Right atrium auricular region (tissue), 2 donors: ENCODE data around the gene ARHGAP26. TPM values are rescaled to one million over a fixed set of nuclear protein-coding genes. Genes with fewer than 3 reads are reported as not detected.

Experiments
- DNase-seq: peaks from one replicate; pipeline ENCODE4 v3.0.0-alpha.2; 2019; ENCODE audit warnings: low spot score
- H3K27ac ChIP-seq, 2 donors: fragments of 200-600 bp; sonication (generic); 1 replicate in 1 of 2; 2 replicates in 1 of 2; pipeline ENCODE4 v1.5.1; 2016 to 2019
- H3K27me3 ChIP-seq, 2 donors: fragments of 200-600 bp; sonication (generic); one replicate each; pipeline versions ENCODE4 v1.5.1 to v1.6.0; 2017 to 2019
- H3K36me3 ChIP-seq: fragments of 200-600 bp; sonication (generic); one replicate; pipeline ENCODE4 v1.5.1; 2016
- H3K4me1 ChIP-seq, 2 donors: fragments of 200-600 bp; sonication (generic); one replicate each; pipeline versions ENCODE4 v1.5.1 to v1.6.0; 2017 to 2019
- H3K4me3 ChIP-seq, 2 donors: fragments of 200-600 bp; sonication (generic); 1 replicate in 1 of 2; 2 replicates in 1 of 2; pipeline ENCODE4 v1.5.1; 2017 to 2019; ENCODE audit warnings: mild to moderate bottlenecking in 1 of 2, moderate library complexity in 1 of 2
- H3K9me3 ChIP-seq, 2 donors: fragments of 200-600 bp; sonication (generic); one replicate each; pipeline ENCODE4 v1.5.1; 2019
- total RNA-seq, 2 donors: library from RNA; depleted of rRNA; stranded (reverse); fragments of >200 nt; gene quantifications; one replicate each; pipeline ENCODE4 v1.1.0, GENCODE V29; 2016
- TF ChIP-seq, protein P1 (sequence below), 2 donors: fragments of 200-600 bp; sonication (generic); IDR thresholded peaks; one replicate each; pipeline ENCODE4 v1.5.1; 2019; ENCODE audit warnings: antibody characterized with exemption in 2 of 2

ARHGAP26 gene
- total RNA-seq, 2 donors from 2014 or later, result 29.8 to 31.6 TPM

DNA sequence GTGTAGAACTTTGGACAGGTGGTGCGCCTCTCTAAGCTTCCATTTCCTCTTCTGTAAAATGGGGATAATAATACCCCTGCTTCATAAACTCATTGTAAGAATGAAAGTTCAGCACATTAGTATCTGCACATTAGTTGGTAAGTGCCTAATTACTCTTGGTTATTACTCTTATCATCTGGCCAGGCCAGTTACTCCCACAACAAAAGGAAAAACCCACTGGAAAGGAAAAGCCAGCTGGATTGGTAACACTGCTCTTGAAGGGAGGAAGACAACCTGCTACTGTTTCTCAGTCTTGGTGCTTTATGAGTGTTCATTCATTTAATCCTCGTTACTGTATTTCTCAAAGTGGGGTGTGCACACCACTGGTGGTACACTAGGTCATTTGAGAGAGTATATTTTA lies 251.4 kb downstream of the ARHGAP26 start:
- TF ChIP-seq, protein P1, sequence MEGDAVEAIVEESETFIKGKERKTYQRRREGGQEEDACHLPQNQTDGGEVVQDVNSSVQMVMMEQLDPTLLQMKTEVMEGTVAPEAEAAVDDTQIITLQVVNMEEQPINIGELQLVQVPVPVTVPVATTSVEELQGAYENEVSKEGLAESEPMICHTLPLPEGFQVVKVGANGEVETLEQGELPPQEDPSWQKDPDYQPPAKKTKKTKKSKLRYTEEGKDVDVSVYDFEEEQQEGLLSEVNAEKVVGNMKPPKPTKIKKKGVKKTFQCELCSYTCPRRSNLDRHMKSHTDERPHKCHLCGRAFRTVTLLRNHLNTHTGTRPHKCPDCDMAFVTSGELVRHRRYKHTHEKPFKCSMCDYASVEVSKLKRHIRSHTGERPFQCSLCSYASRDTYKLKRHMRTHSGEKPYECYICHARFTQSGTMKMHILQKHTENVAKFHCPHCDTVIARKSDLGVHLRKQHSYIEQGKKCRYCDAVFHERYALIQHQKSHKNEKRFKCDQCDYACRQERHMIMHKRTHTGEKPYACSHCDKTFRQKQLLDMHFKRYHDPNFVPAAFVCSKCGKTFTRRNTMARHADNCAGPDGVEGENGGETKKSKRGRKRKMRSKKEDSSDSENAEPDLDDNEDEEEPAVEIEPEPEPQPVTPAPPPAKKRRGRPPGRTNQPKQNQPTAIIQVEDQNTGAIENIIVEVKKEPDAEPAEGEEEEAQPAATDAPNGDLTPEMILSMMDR (IDR thresholded peaks at IDR 0.05), result no peak
- no peaks in the 10 kb centered on the region for H3K27me3 ChIP-seq
- peaks cover 0 to 47% of the 10 kb centered on the region in 2 donors for H3K4me1 ChIP-seq
- no peak overlapping the region for H3K4me3 ChIP-seq
- H3K36me3 ChIP-seq, result no peaks in the 10 kb centered on the region
- no peaks in the 10 kb centered on the region for H3K9me3 ChIP-seq
- DNase-seq, result no peak
- no peak overlapping the region for H3K27ac ChIP-seq

DNA sequence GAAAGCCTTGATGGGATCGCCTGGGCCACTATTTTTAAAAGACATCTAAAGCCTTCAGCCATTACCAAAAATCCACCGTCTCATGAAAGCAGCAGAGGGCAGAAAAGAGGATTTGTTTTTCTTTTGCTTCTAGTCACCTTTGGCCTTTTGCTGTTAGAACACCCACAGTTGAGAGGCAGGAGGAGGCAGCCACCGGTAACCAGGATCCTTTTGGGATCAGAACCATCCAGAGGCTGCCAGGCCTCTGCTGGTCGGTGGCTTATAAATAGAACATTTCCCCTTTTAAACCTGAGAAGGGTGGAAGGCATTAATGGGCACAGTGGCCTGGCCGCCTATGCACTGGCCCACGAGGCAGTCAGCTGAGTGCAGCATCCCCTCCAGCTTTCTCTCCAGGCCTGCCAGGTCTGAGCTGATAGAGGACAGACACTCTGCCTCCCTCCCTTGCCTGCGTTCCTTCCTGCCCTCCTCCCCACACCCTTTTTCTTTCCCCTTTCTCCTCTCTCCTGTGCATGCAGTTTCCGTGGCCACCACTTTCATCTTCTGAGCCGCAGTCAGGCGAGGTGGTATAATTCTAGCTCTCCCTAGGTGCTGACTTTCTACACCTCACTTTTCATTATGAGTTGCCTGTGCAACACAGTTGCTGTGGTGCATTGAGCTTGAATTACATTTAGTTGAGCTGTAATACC lies 253.4 kb downstream of the ARHGAP26 start:
- Histone ChIP-seq H3K36me3 (no peaks in the 10 kb centered on the region), H3K4me3 (no peak overlapping the region), H3K27ac (peak overlapping the region; percentile 66 to 73), H3K27me3 (no peaks in the 10 kb centered on the region), H3K9me3 (no peaks in the 10 kb centered on the region), H3K4me1 (peaks cover 0 to 49% of the 10 kb centered on the region in 2 donors)
- TF ChIP-seq, protein P1 (IDR thresholded peaks at IDR 0.05), result peak in 1 of 2 donors; percentile 11
- DNase-seq, result no peak

DNA sequence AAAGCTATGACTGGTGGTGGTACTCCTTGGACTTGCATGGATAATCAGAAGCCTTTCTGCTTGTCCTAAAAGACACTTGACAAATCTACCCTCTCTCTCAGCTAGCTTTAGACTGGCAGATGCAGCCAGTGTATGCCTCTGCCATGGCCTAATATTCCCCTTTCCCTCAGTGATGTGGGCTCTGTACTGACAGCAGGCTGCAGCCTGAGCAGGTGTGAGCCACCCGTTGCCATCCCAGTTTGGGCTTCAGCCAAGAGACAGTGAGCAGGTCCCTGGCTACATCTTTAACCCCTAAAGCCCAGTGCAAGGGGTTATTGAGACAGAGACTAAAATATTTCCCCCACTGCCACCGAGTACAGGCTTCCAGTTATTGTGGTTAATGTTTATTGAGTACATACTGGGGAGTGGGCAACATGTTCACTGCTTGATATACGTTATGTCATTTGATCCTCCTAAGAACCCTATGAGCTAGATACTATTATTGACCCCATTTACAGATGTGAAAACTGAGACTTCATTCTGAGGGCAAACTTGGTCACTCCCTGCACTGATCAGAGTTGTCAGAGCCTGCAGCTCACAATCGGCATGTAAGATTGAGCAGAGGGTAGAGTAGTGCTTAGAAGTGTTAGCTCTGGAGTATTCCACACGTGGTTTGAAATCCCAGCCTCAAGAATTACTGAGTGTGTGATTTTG lies 254.2 kb downstream of the ARHGAP26 start:
- H3K4me1 ChIP-seq, result peaks cover 0 to 42% of the 10 kb centered on the region in 2 donors
- TF ChIP-seq, protein P1 (IDR thresholded peaks at IDR 0.05), result no peak
- H3K9me3 ChIP-seq, result no peaks in the 10 kb centered on the region
- no peak for DNase-seq
- H3K4me3 ChIP-seq, result no peak overlapping the region
- peak overlapping the region; percentile 37 to 73 for H3K27ac ChIP-seq
- H3K27me3 ChIP-seq, result no peaks in the 10 kb centered on the region
- H3K36me3 ChIP-seq, result no peaks in the 10 kb centered on the region

DNA sequence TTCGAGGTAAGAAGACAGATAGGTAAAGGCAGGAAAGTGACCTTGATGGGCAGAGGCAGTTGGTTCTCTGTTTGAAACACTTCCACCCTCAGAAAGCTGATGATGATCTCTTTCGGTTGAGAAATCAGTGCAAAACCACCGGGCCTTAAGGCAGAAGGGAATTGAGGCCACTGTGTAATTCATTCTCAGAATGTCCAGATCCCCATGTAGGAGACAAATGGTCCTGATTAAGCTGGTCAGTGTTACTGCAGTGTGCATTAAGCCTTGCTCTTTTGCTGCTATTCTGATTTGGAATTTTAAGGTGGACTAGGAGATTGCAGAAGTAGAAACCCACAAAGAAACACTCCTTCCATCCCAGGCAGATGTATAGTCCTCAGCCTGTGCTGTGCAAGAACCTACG lies 255.2 kb downstream of the ARHGAP26 start:
- peaks cover 0 to 39% of the 10 kb centered on the region in 2 donors for H3K4me1 ChIP-seq
- H3K4me3 ChIP-seq, result no peak overlapping the region
- no peaks in the 10 kb centered on the region for H3K9me3 ChIP-seq
- no peaks in the 10 kb centered on the region for H3K36me3 ChIP-seq
- DNase-seq, result no peak
- TF ChIP-seq, protein P1 (IDR thresholded peaks at IDR 0.05), result no peak
- no peaks in the 10 kb centered on the region for H3K27me3 ChIP-seq
- peak overlapping the region; percentile 41 to 73 for H3K27ac ChIP-seq

DNA sequence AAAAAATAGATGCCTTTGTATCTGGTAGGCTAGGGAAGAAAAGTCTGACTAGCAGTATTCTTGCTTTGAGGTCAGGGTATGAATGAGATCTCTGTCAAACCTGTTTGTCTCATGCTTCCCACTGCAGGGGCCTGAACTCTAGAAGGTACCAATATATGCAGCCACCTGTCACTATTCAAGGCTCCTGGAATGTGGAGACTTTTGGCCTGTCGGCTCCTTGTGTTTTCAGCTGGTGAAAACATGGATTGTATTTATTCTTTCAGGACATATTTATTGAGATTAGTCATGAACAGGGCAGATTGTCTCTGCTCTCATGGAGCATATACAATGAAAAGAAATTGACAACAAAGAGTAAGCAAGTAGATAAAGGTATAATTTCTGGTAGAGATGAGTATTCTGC lies 255.8 kb downstream of the ARHGAP26 start:
- no peak overlapping the region for H3K4me3 ChIP-seq
- DNase-seq, result no peak
- H3K36me3 ChIP-seq, result no peaks in the 10 kb centered on the region
- TF ChIP-seq, protein P1 (IDR thresholded peaks at IDR 0.05), result no peak
- peaks cover 0 to 39% of the 10 kb centered on the region in 2 donors for H3K4me1 ChIP-seq
- H3K9me3 ChIP-seq, result no peaks in the 10 kb centered on the region
- H3K27me3 ChIP-seq, result no peaks in the 10 kb centered on the region
- peak overlapping the region; percentile 41 to 73 for H3K27ac ChIP-seq
